B cell (primary cell): ENCODE results near the gene DLD. TPM values are rescaled to one million over a fixed set of nuclear protein-coding genes. Genes with fewer than 3 reads are reported as not detected.

Experiments used
- ATAC-seq: fragments of 200-7000 bp; cut with Tn5 transposase; one replicate; pipeline ENCODE4 v1.10.0; 2021; ENCODE audit warnings: low read depth, mild to moderate bottlenecking, moderate number of reproducible peaks, moderate library complexity
- CTCF ChIA-PET: fragments of 350-600 bp; sonication (Branson Sonifier 250); formaldehyde crosslinking; loops from one replicate; lab custom pipeline; 2021; ENCODE audit warnings: antibody characterized with exemption, inconsistent platforms; lab: Charles Lee
- POLR2A ChIA-PET: fragments of 350-600 bp; sonication (Branson Sonifier 250); formaldehyde crosslinking; loops from one replicate; lab custom pipeline; 2021; ENCODE audit warnings: antibody characterized with exemption; lab: Charles Lee
- DNase-seq: peaks from one replicate; pipeline ENCODE4 v3.0.0; 2013
- H2AFZ ChIP-seq: 2 replicates; pipeline ENCODE4 v1.6.1; 2012; ENCODE audit warnings: mild to moderate bottlenecking, low read depth, low read length; ENCODE audit not compliant: insufficient read depth, poor library complexity, severe bottlenecking
- H3K27ac ChIP-seq, 2 donors: 1 replicate in 1 of 2; 2 replicates in 1 of 2; pipeline ENCODE4 v1.5.1; 2012 to 2013; ENCODE audit warnings: low read length in 2 of 2, mild to moderate bottlenecking in 2 of 2, moderate library complexity in 1 of 2
- H3K27me3 ChIP-seq, 4 experiments: fragments of 200-600 bp in 1 of 4; sonication (generic) in 1 of 4; replicated peaks in 1 of 4; 1 replicate in 2 of 4; 2 replicates in 2 of 4; pipeline versions ENCODE4 v1.6.1 to v1.7.0; 2013 to 2016; ENCODE audit warnings: low read length in 3 of 4, mild to moderate bottlenecking in 2 of 4, mixed read lengths in 1 of 4, moderate library complexity in 1 of 4; ENCODE audit not compliant: insufficient read depth in 4 of 4, control insufficient read depth in 3 of 4; ENCODE audit errors: control extremely low read depth in 1 of 4
- H3K36me3 ChIP-seq, 2 experiments: replicated peaks in 1 of 2; 1 replicate in 1 of 2; 2 replicates in 1 of 2; pipeline versions ENCODE4 v1.6.1 to v1.7.1; 2013; ENCODE audit warnings: low read length in 1 of 2; ENCODE audit not compliant: insufficient read depth in 2 of 2, control insufficient read depth in 1 of 2; ENCODE audit errors: control extremely low read depth in 1 of 2, extremely low read depth in 1 of 2
- H3K4me1 ChIP-seq, 2 donors: fragments of 200-600 bp in 1 of 2; sonication (generic) in 1 of 2; 1 replicate in 1 of 2; 2 replicates in 1 of 2; pipeline versions ENCODE4 v1.5.1 to v1.6.1; 2013 to 2017; ENCODE audit warnings: low read length in 2 of 2; ENCODE audit not compliant: control insufficient read depth in 2 of 2, insufficient read depth in 2 of 2
- H3K4me2 ChIP-seq: replicated peaks from 2 replicates; pipeline ENCODE3; 2012; ENCODE audit warnings: mild to moderate bottlenecking, low read depth, low read length; ENCODE audit not compliant: poor library complexity, severe bottlenecking
- H3K4me3 ChIP-seq, 5 experiments: fragments of 200-600 bp in 1 of 5; sonication (generic) in 1 of 5; 1 replicate in 3 of 5; 2 replicates in 2 of 5; pipeline versions ENCODE4 v1.5.1 to v1.7.0; 2011 to 2016; ENCODE audit warnings: low read length in 4 of 5, mild to moderate bottlenecking in 4 of 5, low read depth in 2 of 5, control low read depth in 1 of 5, moderate library complexity in 1 of 5; ENCODE audit not compliant: insufficient read depth in 1 of 5; ENCODE audit errors: control extremely low read depth in 1 of 5, extremely low read depth in 1 of 5
- H3K79me2 ChIP-seq: fragments of 200-600 bp; sonication (generic); one replicate; pipeline ENCODE4 v1.6.0; 2016; ENCODE audit warnings: low read length; ENCODE audit not compliant: control insufficient read depth, insufficient read depth
- H3K9ac ChIP-seq: fragments of 200-600 bp; sonication (generic); 2 replicates; pipeline ENCODE4 v1.6.1; 2017; ENCODE audit warnings: mild to moderate bottlenecking, low read length, moderate library complexity
- H3K9me3 ChIP-seq, 3 donors: one replicate each; pipeline versions ENCODE4 v1.6.1 to v1.7.1; 2013; ENCODE audit warnings: low read length in 2 of 3; ENCODE audit not compliant: control insufficient read depth in 2 of 3, insufficient read depth in 1 of 3; ENCODE audit errors: control extremely low read depth in 1 of 3
- H4K20me1 ChIP-seq: 2 replicates; pipeline ENCODE4 v1.6.0; 2012; ENCODE audit warnings: mild to moderate bottlenecking, low read length; ENCODE audit not compliant: insufficient read depth, control insufficient read depth, poor library complexity, severe bottlenecking
- H3K27ac Mint-ChIP-seq: one replicate; pipeline ENCODE4 v1.8.0; 2021; ENCODE audit warnings: mixed read lengths
- H3K27me3 Mint-ChIP-seq: one replicate; pipeline ENCODE4 v1.8.0; 2021; ENCODE audit warnings: mixed read lengths
- H3K4me1 Mint-ChIP-seq: one replicate; pipeline ENCODE4 v1.8.0; 2021; ENCODE audit warnings: mixed read lengths
- H3K4me3 Mint-ChIP-seq: one replicate; pipeline ENCODE4 v1.8.0; 2021; ENCODE audit warnings: mixed read lengths
- H3K9me3 Mint-ChIP-seq: one replicate; pipeline ENCODE4 v1.8.0; 2022; ENCODE audit warnings: mixed read lengths; ENCODE audit not compliant: insufficient read depth
- CTCF ChIP-seq: fragments of 200-600 bp; IDR thresholded peaks from one replicate; pipeline ENCODE4 v1.8.0; 2022; ENCODE audit warnings: antibody characterized with exemption, mild to moderate bottlenecking
- EZH2 ChIP-seq: IDR thresholded peaks from 2 replicates; pipeline ENCODE4 v1.6.1; 2012; ENCODE audit warnings: borderline replicate concordance, low read depth, mild to moderate bottlenecking, moderate library complexity, low read length; ENCODE audit not compliant: insufficient read depth, poor library complexity, severe bottlenecking
- WGBS: methylation state at CpG from one replicate; pipeline ENCODE4 v1.1.5; 2013; ENCODE audit warnings: missing lambda C conversion rate; ENCODE audit not compliant: insufficient coverage; 5-methylcytosine and 5-hydroxymethylcytosine counted together
- intact Hi-C: fragments of 100-400 bp; cut with micrococcal nuclease; formaldehyde crosslinking; loops from one replicate; pipeline ENCODE4 v1.10.0; 2022
- polyA plus RNA-seq: library from polyadenylated mRNA; depleted of rRNA; stranded (reverse); fragments of >200 nt; gene quantifications from 2 replicates; pipeline ENCODE4 v1.2.3, GENCODE V29; 2012
- total RNA-seq, 2 donors: library from RNA; stranded (reverse); fragments of 120-200 nt in 1 of 2; gene quantifications; 1 replicate in 1 of 2; 2 replicates in 1 of 2; pipeline versions ENCODE4 v1.2.3 to v1.2.4, GENCODE V29; 2013 to 2022

The DLD gene
- total and polyA plus RNA-seq, 2 donors (not counting 1 experiment from before 2014, with no cell fraction given): 26.7 to 47.9 TPM

- H3K79me2 ChIP-seq: no peaks in the 10 kb centered on the region
- no peak overlapping the region for H3K27ac Mint-ChIP-seq
- ATAC-seq: no peak
- intact Hi-C loops: no loop called here
- no peaks in the 10 kb centered on the region for H3K4me1 ChIP-seq
- H3K4me1 Mint-ChIP-seq: no peaks in the 10 kb centered on the region
- no peak for TF ChIP-seq EZH2
- TF ChIP-seq CTCF: no peak
- ChIA-PET CTCF (no interaction called here), POLR2A (no interaction called here)
- no peak overlapping the region for H3K27ac ChIP-seq
- peaks cover 0 to 3% of the 10 kb centered on the region in 2 experiments for H3K36me3 ChIP-seq
- no peak overlapping the region for H2AFZ ChIP-seq
- 100% methylated on average over 4 of the region's 8 CpGs for WGBS
- no peak overlapping the region for H3K4me3 Mint-ChIP-seq
- no peaks in the 10 kb centered on the region for H4K20me1 ChIP-seq
- H3K9ac ChIP-seq: no peak overlapping the region
- no peak overlapping the region for H3K4me3 ChIP-seq
- no peak overlapping the region for H3K4me2 ChIP-seq
- no peaks in the 10 kb centered on the region for H3K27me3 ChIP-seq
- no peaks in the 10 kb centered on the region for H3K9me3 ChIP-seq
- H3K27me3 Mint-ChIP-seq: no peaks in the 10 kb centered on the region
- no peak for DNase-seq
- H3K9me3 Mint-ChIP-seq: no peaks in the 10 kb centered on the region
Measured at GRCh38 chr7:107934991-107935770, 44.2 kb downstream of the DLD start.

- H4K20me1 ChIP-seq: no peaks in the 10 kb centered on the region
- ChIA-PET POLR2A (no interaction called here), CTCF (no interaction called here)
- H3K27me3 Mint-ChIP-seq: no peaks in the 10 kb centered on the region
- ATAC-seq (no peak), DNase-seq (no peak)
- no peak overlapping the region for H3K9ac ChIP-seq
- WGBS: no CpG with 5 or more reads among the region's 2 CpGs
- no peak overlapping the region for H2AFZ ChIP-seq
- no peaks in the 10 kb centered on the region for H3K79me2 ChIP-seq
- intact Hi-C loops: no loop called here
- H3K4me1 ChIP-seq: no peaks in the 10 kb centered on the region
- H3K4me1 Mint-ChIP-seq: no peaks in the 10 kb centered on the region
- no peak overlapping the region for H3K4me3 Mint-ChIP-seq
- no peaks in the 10 kb centered on the region for H3K36me3 ChIP-seq
- TF ChIP-seq CTCF: no peak
- no peak for TF ChIP-seq EZH2
- no peaks in the 10 kb centered on the region for H3K9me3 ChIP-seq
- no peak overlapping the region for H3K4me2 ChIP-seq
- no peak overlapping the region for H3K27ac Mint-ChIP-seq
- no peaks in the 10 kb centered on the region for H3K27me3 ChIP-seq
- H3K4me3 ChIP-seq: no peak overlapping the region
- no peak overlapping the region for H3K27ac ChIP-seq
- no peaks in the 10 kb centered on the region for H3K9me3 Mint-ChIP-seq
Measured at GRCh38 chr7:107936312-107936711, 45.3 kb downstream of the DLD start.
